Lung (tissue), 12 donors: ENCODE results near the gene NR1I2. TPM values are rescaled to one million over a fixed set of nuclear protein-coding genes. Genes with fewer than 3 reads are reported as not detected.
A peak's percentile ranks its signal among the peaks of the same experiment; 100 is the strongest.

ENCODE experiments used
- ATAC-seq: fragments of 200-7000 bp; cut with Tn5 transposase; one replicate; pipeline ENCODE4 v1.9.1; 2020; ENCODE audit warnings: moderate number of reproducible peaks; ENCODE audit not compliant: insufficient read depth, low FRiP score
- DNase-seq, 3 donors: peaks; one replicate each; pipeline ENCODE4 v3.0.0-alpha.2; 2013 to 2017
- H3K27ac ChIP-seq, 2 donors: one replicate each; pipeline ENCODE4 v1.5.1; 2013; ENCODE audit warnings: mild to moderate bottlenecking in 2 of 2, moderate library complexity in 2 of 2, control low read depth in 1 of 2, inconsistent platforms in 1 of 2, low read depth in 1 of 2, low read length in 1 of 2
- H3K27me3 ChIP-seq, 3 donors: one replicate each; pipeline ENCODE4 v1.5.1; 2013; ENCODE audit warnings: low read length in 2 of 3; ENCODE audit not compliant: control insufficient read depth in 3 of 3, insufficient read depth in 3 of 3
- H3K36me3 ChIP-seq, 4 donors: one replicate each; pipeline ENCODE4 v1.5.1; 2013; ENCODE audit warnings: low read length in 4 of 4, mild to moderate bottlenecking in 1 of 4, moderate library complexity in 1 of 4; ENCODE audit not compliant: control insufficient read depth in 4 of 4, insufficient read depth in 4 of 4
- H3K4me1 ChIP-seq, 5 donors: one replicate each; pipeline ENCODE4 v1.5.1; 2013; ENCODE audit warnings: low read length in 5 of 5, mild to moderate bottlenecking in 2 of 5, moderate library complexity in 1 of 5; ENCODE audit not compliant: control insufficient read depth in 5 of 5, insufficient read depth in 5 of 5
- H3K4me3 ChIP-seq: one replicate; pipeline ENCODE4 v1.5.1; 2013; ENCODE audit warnings: mild to moderate bottlenecking, control low read depth, moderate library complexity
- H3K9ac ChIP-seq, 2 donors: one replicate each; pipeline ENCODE4 v1.5.1; 2013; ENCODE audit warnings: low read length in 2 of 2, control low read depth in 1 of 2; ENCODE audit not compliant: insufficient read depth in 1 of 2
- H3K9me3 ChIP-seq, 4 donors: one replicate each; pipeline ENCODE4 v1.5.1; 2013; ENCODE audit warnings: low read length in 3 of 4, mild to moderate bottlenecking in 1 of 4, moderate library complexity in 1 of 4; ENCODE audit not compliant: control insufficient read depth in 4 of 4, insufficient read depth in 3 of 4
- whole genome bisulfite sequencing, 2 donors: extraction: QIAGEN DNeasy Blood & Tissue Kit; methylation state at CpG; one replicate each; pipeline ENCODE4 v1.1.7; 2013; 5-methylcytosine and 5-hydroxymethylcytosine counted together
- polyA plus RNA-seq, 2 donors: library from polyadenylated mRNA; stranded (reverse); fragments of 200-250 nt; gene quantifications; one replicate each; pipeline ENCODE4 v1.2.1, GENCODE V29; 2013
- total RNA-seq, 2 donors: library from RNA; depleted of rRNA in 1 of 2; stranded (reverse); fragments of >200 nt in 1 of 2; gene quantifications; one replicate each; pipeline ENCODE4 v1.2.1, GENCODE V29; 2014 to 2021
- TF ChIP-seq, protein P1 (sequence below): IDR thresholded peaks from 2 replicates; pipeline ENCODE4 v1.5.1; 2012; ENCODE audit warnings: mild to moderate bottlenecking; ENCODE audit errors: control extremely low read depth, extremely low read depth
- donor health status: control.
- donor health status: control.
- donor health status: Bipolar disorder and iron deficiency.
- donor health status: healthy.
- donor health status: DM: yes; HTN: yes; CAD: no.

NR1I2 gene
- total and polyA plus RNA-seq, 4 donors, result 0.08 to 0.55 (median 0.22) TPM

DNA sequence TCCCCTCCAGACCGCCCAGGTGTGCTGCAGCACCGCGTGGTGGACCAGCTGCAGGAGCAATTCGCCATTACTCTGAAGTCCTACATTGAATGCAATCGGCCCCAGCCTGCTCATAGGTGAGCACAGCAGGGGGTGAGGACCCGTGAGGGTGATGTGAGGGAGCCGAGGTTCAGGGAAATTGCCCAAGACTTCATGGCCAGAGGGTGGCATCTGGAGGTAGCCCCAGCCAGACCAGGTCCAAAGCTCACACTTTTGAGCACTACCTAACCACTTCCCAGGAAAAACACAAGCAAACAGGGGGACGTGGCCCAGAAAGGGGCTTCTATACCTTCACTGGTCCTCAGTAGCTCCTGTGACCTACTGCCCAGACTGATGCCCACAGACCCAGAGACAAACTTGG lies 33.8 kb downstream of the NR1I2 start:
- Histone ChIP-seq H3K4me1 (no peaks in the 10 kb centered on the region), H3K27ac (no peak overlapping the region), H3K27me3 (no peaks in the 10 kb centered on the region), H3K9ac (no peak overlapping the region), H3K4me3 (no peak overlapping the region), H3K36me3 (no peaks in the 10 kb centered on the region), H3K9me3 (no peaks in the 10 kb centered on the region)
- DNase-seq (no peak), ATAC-seq (no peak)
- WGBS, 2 donors, result 86 to 91% methylated on average over 8 of the region's 8 CpGs
- TF ChIP-seq, protein P1, sequence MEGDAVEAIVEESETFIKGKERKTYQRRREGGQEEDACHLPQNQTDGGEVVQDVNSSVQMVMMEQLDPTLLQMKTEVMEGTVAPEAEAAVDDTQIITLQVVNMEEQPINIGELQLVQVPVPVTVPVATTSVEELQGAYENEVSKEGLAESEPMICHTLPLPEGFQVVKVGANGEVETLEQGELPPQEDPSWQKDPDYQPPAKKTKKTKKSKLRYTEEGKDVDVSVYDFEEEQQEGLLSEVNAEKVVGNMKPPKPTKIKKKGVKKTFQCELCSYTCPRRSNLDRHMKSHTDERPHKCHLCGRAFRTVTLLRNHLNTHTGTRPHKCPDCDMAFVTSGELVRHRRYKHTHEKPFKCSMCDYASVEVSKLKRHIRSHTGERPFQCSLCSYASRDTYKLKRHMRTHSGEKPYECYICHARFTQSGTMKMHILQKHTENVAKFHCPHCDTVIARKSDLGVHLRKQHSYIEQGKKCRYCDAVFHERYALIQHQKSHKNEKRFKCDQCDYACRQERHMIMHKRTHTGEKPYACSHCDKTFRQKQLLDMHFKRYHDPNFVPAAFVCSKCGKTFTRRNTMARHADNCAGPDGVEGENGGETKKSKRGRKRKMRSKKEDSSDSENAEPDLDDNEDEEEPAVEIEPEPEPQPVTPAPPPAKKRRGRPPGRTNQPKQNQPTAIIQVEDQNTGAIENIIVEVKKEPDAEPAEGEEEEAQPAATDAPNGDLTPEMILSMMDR, result no peak

DNA sequence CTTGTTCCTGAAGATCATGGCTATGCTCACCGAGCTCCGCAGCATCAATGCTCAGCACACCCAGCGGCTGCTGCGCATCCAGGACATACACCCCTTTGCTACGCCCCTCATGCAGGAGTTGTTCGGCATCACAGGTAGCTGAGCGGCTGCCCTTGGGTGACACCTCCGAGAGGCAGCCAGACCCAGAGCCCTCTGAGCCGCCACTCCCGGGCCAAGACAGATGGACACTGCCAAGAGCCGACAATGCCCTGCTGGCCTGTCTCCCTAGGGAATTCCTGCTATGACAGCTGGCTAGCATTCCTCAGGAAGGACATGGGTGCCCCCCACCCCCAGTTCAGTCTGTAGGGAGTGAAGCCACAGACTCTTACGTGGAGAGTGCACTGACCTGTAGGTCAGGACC lies 35.2 kb downstream of the NR1I2 start:
- H3K4me1 ChIP-seq, result no peaks in the 10 kb centered on the region
- no peak for DNase-seq
- H3K36me3 ChIP-seq, result no peaks in the 10 kb centered on the region
- 87 to 90% methylated on average over 12 of the region's 12 CpGs for WGBS, 2 donors
- no peaks in the 10 kb centered on the region for H3K27me3 ChIP-seq
- no peak overlapping the region for H3K27ac ChIP-seq
- ATAC-seq, result no peak
- no peak overlapping the region for H3K4me3 ChIP-seq
- H3K9me3 ChIP-seq, result no peaks in the 10 kb centered on the region
- TF ChIP-seq, protein P1, result no peak
- H3K9ac ChIP-seq, result no peak overlapping the region

DNA sequence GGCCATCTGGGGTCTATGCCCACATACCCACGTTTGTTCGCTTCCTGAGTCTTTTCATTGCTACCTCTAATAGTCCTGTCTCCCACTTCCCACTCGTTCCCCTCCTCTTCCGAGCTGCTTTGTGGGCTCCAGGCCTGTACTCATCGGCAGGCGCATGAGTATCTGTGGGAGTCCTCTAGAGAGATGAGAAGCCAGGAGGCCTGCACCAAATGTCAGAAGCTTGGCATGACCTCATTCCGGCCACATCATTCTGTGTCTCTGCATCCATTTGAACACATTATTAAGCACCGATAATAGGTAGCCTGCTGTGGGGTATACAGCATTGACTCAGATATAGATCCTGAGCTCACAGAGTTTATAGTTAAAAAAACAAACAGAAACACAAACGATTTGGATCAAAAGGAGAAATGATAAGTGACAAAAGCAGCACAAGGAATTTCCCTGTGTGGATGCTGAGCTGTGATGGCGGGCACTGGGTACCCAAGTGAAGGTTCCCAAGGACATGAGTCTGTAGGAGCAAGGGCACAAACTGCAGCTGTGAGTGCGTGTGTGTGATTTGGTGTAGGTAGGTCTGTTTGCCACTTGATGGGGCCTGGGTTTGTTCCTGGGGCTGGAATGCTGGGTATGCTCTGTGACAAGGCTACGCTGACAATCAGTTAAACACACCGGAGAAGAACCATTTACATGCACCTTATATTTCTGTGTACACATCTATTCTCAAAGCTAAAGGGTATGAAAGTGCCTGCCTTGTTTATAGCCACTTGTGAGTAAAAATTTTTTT lies 35.9 kb downstream of the NR1I2 start:
- 65 to 87% methylated on average over 13 of the region's 13 CpGs for WGBS, 2 donors
- no peaks in the 10 kb centered on the region for H3K9me3 ChIP-seq
- no peaks in the 10 kb centered on the region for H3K27me3 ChIP-seq
- peak in 1 of 3 donors; percentile 15 for DNase-seq
- ATAC-seq, result no peak
- H3K9ac ChIP-seq, result no peak overlapping the region
- H3K4me3 ChIP-seq, result no peak overlapping the region
- TF ChIP-seq, protein P1, result no peak
- H3K36me3 ChIP-seq, result no peaks in the 10 kb centered on the region
- no peaks in the 10 kb centered on the region for H3K4me1 ChIP-seq
- no peak overlapping the region for H3K27ac ChIP-seq
